OCI-LY1 (cell line): ENCODE data around the gene ALDH1A3.

Experiments used
- H2AFZ ChIP-seq: fragments of 200-600 bp; sonication (generic), shearing (Covaris generic); 2 replicates; pipeline ENCODE4 v1.6.0; 2014; ENCODE audit warnings: antibody characterized with exemption, mild to moderate bottlenecking, low read length
- H3F3A ChIP-seq: fragments of 200-600 bp; sonication (generic), shearing (Covaris generic); 2 replicates; pipeline ENCODE4 v1.6.0; 2014; ENCODE audit warnings: mild to moderate bottlenecking, antibody characterized with exemption, low read length, moderate library complexity; ENCODE audit not compliant: insufficient read depth
- H3K27ac ChIP-seq: fragments of 200-600 bp; sonication (generic); 2 replicates; pipeline ENCODE4 v1.5.1; 2014; ENCODE audit warnings: low read length, mixed run types, mild to moderate bottlenecking, low read depth; ENCODE audit not compliant: poor library complexity, severe bottlenecking
- H3K27me3 ChIP-seq: fragments of 200-600 bp; sonication (generic); 2 replicates; pipeline ENCODE4 v1.6.0; 2014; ENCODE audit warnings: antibody characterized with exemption, mild to moderate bottlenecking, low read length, moderate library complexity; ENCODE audit not compliant: insufficient read depth
- H3K36me3 ChIP-seq: fragments of 200-600 bp; sonication (generic); 2 replicates; pipeline ENCODE4 v1.6.1; 2014; ENCODE audit warnings: mild to moderate bottlenecking, antibody characterized with exemption, low read length, moderate library complexity, mixed read lengths; ENCODE audit not compliant: insufficient read depth
- H3K4me1 ChIP-seq: fragments of 200-600 bp; sonication (generic); 2 replicates; pipeline ENCODE4 v1.5.1; 2014; ENCODE audit warnings: mild to moderate bottlenecking, low read length, moderate library complexity; ENCODE audit not compliant: insufficient read depth, severe bottlenecking
- H3K4me2 ChIP-seq: fragments of 200-600 bp; sonication (generic), shearing (Covaris generic); 2 replicates; pipeline ENCODE4 v1.6.1; 2014; ENCODE audit warnings: low read length
- H3K4me3 ChIP-seq: fragments of 200-600 bp; sonication (generic); 2 replicates; pipeline ENCODE4 v1.5.1; 2014; ENCODE audit warnings: low read length, low read depth, mild to moderate bottlenecking, mixed read lengths; ENCODE audit not compliant: poor library complexity, severe bottlenecking
- H3K79me2 ChIP-seq: fragments of 200-600 bp; shearing (Covaris generic); 2 replicates; pipeline ENCODE4 v1.6.1; 2016; ENCODE audit warnings: mixed run types, low read length, mixed read lengths; ENCODE audit not compliant: insufficient read depth
- H3K9ac ChIP-seq: fragments of 200-600 bp; sonication (generic), shearing (Covaris generic); 2 replicates; pipeline ENCODE4 v1.6.1; 2014; ENCODE audit warnings: mild to moderate bottlenecking, low read length, mixed read lengths
- H3K9me2 ChIP-seq: fragments of 200-600 bp; sonication (generic), shearing (Covaris generic); 2 replicates; pipeline ENCODE4 v1.6.1; 2014; ENCODE audit warnings: low read depth, mild to moderate bottlenecking, low read length, mixed read lengths
- H3K9me3 ChIP-seq: fragments of 200-600 bp; shearing (Covaris generic); 2 replicates; pipeline ENCODE4 v1.6.1; 2014; ENCODE audit warnings: low read length, mixed read lengths
- H4K20me1 ChIP-seq: fragments of 200-600 bp; sonication (generic), shearing (Covaris generic); 2 replicates; pipeline ENCODE4 v1.6.0; 2016; ENCODE audit warnings: mild to moderate bottlenecking, low read length; ENCODE audit not compliant: insufficient read depth
- CTCF ChIP-seq: fragments of 200-600 bp; sonication (generic), shearing (Covaris generic); IDR thresholded peaks from 2 replicates; pipeline ENCODE4 v1.5.1; 2017; ENCODE audit warnings: mild to moderate bottlenecking, antibody characterized with exemption, low read length, moderate library complexity, mixed read lengths
- EZH2 ChIP-seq: fragments of 200-600 bp; sonication (generic), shearing (Covaris generic); IDR thresholded peaks from 2 replicates; pipeline ENCODE4 v1.8.0; 2017; ENCODE audit warnings: borderline replicate concordance, mixed run types, mild to moderate bottlenecking, antibody characterized with exemption, low read length, moderate library complexity, mixed read lengths

ALDH1A3 gene

GRCh38 chr15:100878648-100879047, 983 bp upstream of the ALDH1A3 start:
- Histone ChIP-seq H4K20me1 (no peaks in the 10 kb centered on the region), H3K4me1 (no peaks in the 10 kb centered on the region), H3K36me3 (no peaks in the 10 kb centered on the region), H3F3A (no peaks in the 10 kb centered on the region), H3K27me3 (no peaks in the 10 kb centered on the region), H3K79me2 (no peaks in the 10 kb centered on the region), H3K9ac (no peak overlapping the region), H3K9me2 (no peaks in the 10 kb centered on the region), H3K4me2 (no peak overlapping the region), H3K27ac (no peak overlapping the region), H3K4me3 (no peak overlapping the region), H2AFZ (no peak overlapping the region), H3K9me3 (no peaks in the 10 kb centered on the region)
- TF ChIP-seq CTCF (no peak), EZH2 (no peak)

GRCh38 chr15:100879061-100879463, 569 bp upstream of the ALDH1A3 start:
- no peaks in the 10 kb centered on the region for H3K79me2 ChIP-seq
- H3K9me3 ChIP-seq = no peaks in the 10 kb centered on the region
- no peak for TF ChIP-seq EZH2
- no peak for TF ChIP-seq CTCF
- no peak overlapping the region for H3K4me3 ChIP-seq
- no peak overlapping the region for H3K27ac ChIP-seq
- no peaks in the 10 kb centered on the region for H3F3A ChIP-seq
- H3K36me3 ChIP-seq = no peaks in the 10 kb centered on the region
- no peak overlapping the region for H3K4me2 ChIP-seq
- no peaks in the 10 kb centered on the region for H3K9me2 ChIP-seq
- no peaks in the 10 kb centered on the region for H3K27me3 ChIP-seq
- no peaks in the 10 kb centered on the region for H3K4me1 ChIP-seq
- no peaks in the 10 kb centered on the region for H4K20me1 ChIP-seq
- H2AFZ ChIP-seq = no peak overlapping the region
- H3K9ac ChIP-seq = no peak overlapping the region

- Histone ChIP-seq H3K36me3 (no peaks in the 10 kb centered on the region), H4K20me1 (no peaks in the 10 kb centered on the region), H3K27me3 (no peaks in the 10 kb centered on the region), H3K27ac (no peak overlapping the region), H3F3A (no peaks in the 10 kb centered on the region), H3K9me3 (no peaks in the 10 kb centered on the region), H3K4me2 (no peak overlapping the region), H3K79me2 (no peaks in the 10 kb centered on the region), H3K4me3 (no peak overlapping the region), H2AFZ (no peak overlapping the region), H3K9me2 (no peaks in the 10 kb centered on the region), H3K4me1 (no peaks in the 10 kb centered on the region), H3K9ac (no peak overlapping the region)
- no peak for TF ChIP-seq EZH2
- TF ChIP-seq CTCF = no peak
These were observed 687 bp downstream of the ALDH1A3 start for GRCh38 chr15:100880139-100880896.
